ENCODE measurements around the gene SHC2. TPM values are rescaled to one million over a fixed set of nuclear protein-coding genes. Genes with fewer than 3 reads are reported as not detected.

Gene SHC2
- total RNA-seq, 1 experiment from 2014 or later = 6.7 TPM

GRCh38 chr19:422213-422916, 38.5 kb downstream of the SHC2 start:
- Histone ChIP-seq H3K27ac (ENCODE audit: low read length) (no peak overlapping the region), H3K27me3 (ENCODE audit: control insufficient read depth, insufficient read depth, low read length) (no peaks in the 10 kb centered on the region), H3K4me1 (ENCODE audit: control insufficient read depth, insufficient read depth, low read length) (no peaks in the 10 kb centered on the region), H3K4me3 (ENCODE audit: low read depth in 2 of 2, low read length in 2 of 2) (no peak overlapping the region), H3K9me3 (ENCODE audit: control insufficient read depth, insufficient read depth, low read depth, low read length) (no peaks in the 10 kb centered on the region), H3K36me3 (ENCODE audit: control insufficient read depth, insufficient read depth, low read length) (no peaks in the 10 kb centered on the region)
- no peak for TF ChIP-seq REST (IDR thresholded peaks at IDR 0.05; ENCODE audit: insufficient read depth in 1 of 2, low read depth in 2 of 2, low read length in 1 of 2)
- TF ChIP-seq SIN3A (IDR thresholded peaks at IDR 0.05; ENCODE audit: borderline replicate concordance, insufficient read depth, low read depth, low read length) = no peak
- TF ChIP-seq POLR2AphosphoS5 (IDR thresholded peaks at IDR 0.05; ENCODE audit: low read depth, low read length) = no peak
- TF ChIP-seq CTCF (IDR thresholded peaks at IDR 0.05) = no peak
- no peak for TF ChIP-seq TCF7L2 (IDR thresholded peaks at IDR 0.05; ENCODE audit: low read depth, low read length)
- BruUV-seq (replicated peaks) = no TSS peak
- intact Hi-C loops (cut with micrococcal nuclease; ENCODE audit: unreplicated experiment) (no loop called here), in situ Hi-C loops (cut with HindIII; ENCODE audit: low pct_unique_long_range_greater_than_20kb, low sequenced_read_pairs) (no loop called here)
- DNase-seq (ENCODE audit: low read depth, low spot score) (no peak), ATAC-seq (peak; percentile 49; the same call in 1 of the 2 replicates)
- ChIA-PET CTCF (no interaction called here), POLR2A (no interaction called here)

GRCh38 chr19:419721-420515, 40.9 kb downstream of the SHC2 start:
- Histone ChIP-seq H3K4me3 (ENCODE audit: low read depth in 2 of 2, low read length in 2 of 2) (no peak overlapping the region), H3K4me1 (ENCODE audit: control insufficient read depth, insufficient read depth, low read length) (no peaks in the 10 kb centered on the region), H3K27me3 (ENCODE audit: control insufficient read depth, insufficient read depth, low read length) (no peaks in the 10 kb centered on the region), H3K27ac (ENCODE audit: low read length) (no peak overlapping the region), H3K36me3 (ENCODE audit: control insufficient read depth, insufficient read depth, low read length) (no peaks in the 10 kb centered on the region), H3K9me3 (ENCODE audit: control insufficient read depth, insufficient read depth, low read depth, low read length) (no peaks in the 10 kb centered on the region)
- CTCF ChIA-PET = no interaction called here
- DNase-seq (ENCODE audit: low read depth, low spot score) = no peak
- no peak for ATAC-seq
- intact Hi-C loops (cut with micrococcal nuclease; ENCODE audit: unreplicated experiment) (no loop called here), in situ Hi-C loops (cut with HindIII; ENCODE audit: low pct_unique_long_range_greater_than_20kb, low sequenced_read_pairs) (no loop called here)
- no TSS peak for BruUV-seq (replicated peaks)
- TF ChIP-seq SIN3A (IDR thresholded peaks at IDR 0.05; ENCODE audit: borderline replicate concordance, insufficient read depth, low read depth, low read length) (no peak), REST (IDR thresholded peaks at IDR 0.05; ENCODE audit: insufficient read depth in 1 of 2, low read depth in 2 of 2, low read length in 1 of 2) (no peak), POLR2AphosphoS5 (IDR thresholded peaks at IDR 0.05; ENCODE audit: low read depth, low read length) (no peak), CTCF (IDR thresholded peaks at IDR 0.05) (no peak), TCF7L2 (IDR thresholded peaks at IDR 0.05; ENCODE audit: low read depth, low read length) (no peak)
- POLR2A ChIA-PET = no interaction called here
